D721Med (cell line): Measurements from ENCODE around the gene TRDMT1.

ENCODE experiments used
- DNase-seq: peaks from one replicate; pipeline ENCODE4 v3.0.0; 2011; ENCODE audit warnings: low spot score; ENCODE audit not compliant: insufficient read length
- FAIRE-seq: peaks from 2 replicates; lab custom pipeline; 2011; peaks lifted over from hg19 to GRCh38; lab: Jason Lieb, UNC
- TF ChIP-seq, protein P1 (sequence below): IDR thresholded peaks from 2 replicates; pipeline ENCODE4 v1.5.1; 2012; ENCODE audit warnings: mild to moderate bottlenecking, control low read depth; ENCODE audit not compliant: insufficient read depth; ENCODE audit errors: missing control alignments

TRDMT1 gene

DNA sequence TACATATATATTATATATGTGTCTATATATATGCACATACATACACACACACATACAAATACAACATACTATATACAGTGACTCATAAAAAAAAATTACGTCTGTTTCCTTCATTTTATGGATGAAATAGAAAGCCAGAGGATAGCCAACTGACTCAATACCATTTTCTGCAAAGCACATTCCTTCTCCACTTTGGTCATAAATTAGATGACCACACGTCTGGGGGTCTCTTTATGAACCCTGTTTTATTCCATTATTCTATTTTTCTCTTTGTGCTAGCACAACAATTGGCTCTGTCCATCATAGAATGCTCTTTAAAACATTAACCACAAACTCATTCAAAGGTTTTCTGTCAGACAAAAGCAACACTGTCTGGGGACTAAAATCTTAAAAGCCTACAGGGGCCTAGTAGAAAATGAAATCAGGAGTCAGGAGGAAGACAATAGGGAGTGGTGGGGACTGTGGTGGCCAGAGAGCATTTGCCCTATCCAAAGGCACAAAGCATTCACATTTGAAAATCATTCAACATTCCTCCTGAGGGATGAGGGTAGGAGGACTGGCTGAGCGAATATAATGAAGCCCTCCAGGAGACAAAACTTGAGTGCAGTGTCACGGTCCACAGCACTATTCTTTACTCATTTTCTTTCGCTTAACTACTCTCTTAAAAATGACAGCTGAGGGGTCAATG, 76.1 kb downstream of the TRDMT1 start:
- FAIRE-seq (no peak), DNase-seq (no peak)
- TF ChIP-seq, protein P1, sequence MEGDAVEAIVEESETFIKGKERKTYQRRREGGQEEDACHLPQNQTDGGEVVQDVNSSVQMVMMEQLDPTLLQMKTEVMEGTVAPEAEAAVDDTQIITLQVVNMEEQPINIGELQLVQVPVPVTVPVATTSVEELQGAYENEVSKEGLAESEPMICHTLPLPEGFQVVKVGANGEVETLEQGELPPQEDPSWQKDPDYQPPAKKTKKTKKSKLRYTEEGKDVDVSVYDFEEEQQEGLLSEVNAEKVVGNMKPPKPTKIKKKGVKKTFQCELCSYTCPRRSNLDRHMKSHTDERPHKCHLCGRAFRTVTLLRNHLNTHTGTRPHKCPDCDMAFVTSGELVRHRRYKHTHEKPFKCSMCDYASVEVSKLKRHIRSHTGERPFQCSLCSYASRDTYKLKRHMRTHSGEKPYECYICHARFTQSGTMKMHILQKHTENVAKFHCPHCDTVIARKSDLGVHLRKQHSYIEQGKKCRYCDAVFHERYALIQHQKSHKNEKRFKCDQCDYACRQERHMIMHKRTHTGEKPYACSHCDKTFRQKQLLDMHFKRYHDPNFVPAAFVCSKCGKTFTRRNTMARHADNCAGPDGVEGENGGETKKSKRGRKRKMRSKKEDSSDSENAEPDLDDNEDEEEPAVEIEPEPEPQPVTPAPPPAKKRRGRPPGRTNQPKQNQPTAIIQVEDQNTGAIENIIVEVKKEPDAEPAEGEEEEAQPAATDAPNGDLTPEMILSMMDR = no peak

GRCh38 chr10:17123961-17124360, 77.5 kb downstream of the TRDMT1 start:
- no peak for DNase-seq
- TF ChIP-seq, protein P1 = no peak
- FAIRE-seq = no peak

DNA sequence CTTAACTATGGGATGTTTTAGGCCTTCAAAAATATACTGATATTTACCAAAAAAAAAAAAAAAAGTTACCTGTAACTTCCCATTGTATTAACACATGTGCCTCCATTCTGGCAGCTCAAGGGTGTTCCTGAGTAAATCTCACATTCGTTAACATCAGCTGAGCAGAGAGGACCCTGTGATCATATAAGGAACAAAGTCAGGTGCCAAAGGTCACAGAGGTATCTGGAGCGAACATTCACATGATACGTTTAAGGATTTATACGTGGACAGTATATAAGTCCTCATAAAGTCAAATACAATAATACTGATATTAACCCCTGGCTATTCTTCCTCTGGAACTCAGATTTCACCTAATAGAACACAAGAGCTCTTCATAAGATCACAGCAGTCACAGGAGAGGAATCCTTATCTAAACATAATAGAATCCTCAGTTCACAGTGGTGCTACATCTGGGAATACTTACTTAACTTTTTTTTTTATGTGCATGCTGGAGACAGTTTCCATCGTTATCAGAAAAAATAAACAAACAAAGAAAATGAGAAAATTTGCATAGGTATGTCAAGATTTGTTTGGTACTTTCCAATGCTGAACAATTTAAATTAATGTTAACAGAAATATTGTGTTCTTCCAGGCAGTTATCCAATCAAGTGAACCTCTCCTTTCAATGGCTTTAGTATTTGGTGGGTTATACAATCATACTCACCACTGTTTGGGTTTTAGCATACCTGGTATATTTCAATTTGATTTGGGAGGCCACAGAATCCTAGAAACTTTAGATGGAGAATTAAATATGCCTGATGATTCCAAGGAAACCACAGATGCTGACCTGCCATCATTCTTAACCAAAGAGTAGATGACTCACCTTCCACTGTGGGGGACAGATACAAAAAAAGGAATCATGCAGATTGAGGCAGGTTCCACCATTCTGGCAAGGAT, 78.5 kb downstream of the TRDMT1 start:
- TF ChIP-seq, protein P1 = no peak
- DNase-seq (no peak), FAIRE-seq (no peak)

- FAIRE-seq (no peak), DNase-seq (no peak)
- TF ChIP-seq, protein P1 = no peak
These were observed 79.4 kb downstream of the TRDMT1 start for GRCh38 chr10:17122052-17122451.

DNA sequence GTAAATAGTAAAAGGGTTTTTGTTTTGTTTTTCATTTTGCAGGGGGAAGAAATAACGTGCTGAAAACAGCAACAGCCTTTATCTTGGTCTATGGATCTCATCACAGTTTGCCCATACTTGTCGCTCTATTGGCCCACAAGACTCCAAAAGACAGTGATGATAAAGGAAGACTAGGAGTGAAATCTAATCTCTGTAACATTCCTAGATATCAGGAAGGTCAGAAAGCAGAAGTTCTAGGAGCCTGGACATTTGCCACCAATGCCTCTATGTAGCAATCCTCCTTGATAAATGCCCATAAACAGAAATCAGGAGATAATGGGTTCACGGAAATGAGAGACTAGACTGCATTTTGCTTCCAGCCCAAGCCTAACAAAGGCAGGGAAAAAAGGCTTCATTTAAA, 80.8 kb downstream of the TRDMT1 start:
- FAIRE-seq = no peak
- TF ChIP-seq, protein P1 = no peak
- DNase-seq = no peak

- TF ChIP-seq, protein P1 = no peak
- DNase-seq (no peak), FAIRE-seq (no peak)
These were observed 81.6 kb downstream of the TRDMT1 start for GRCh38 chr10:17119845-17120244.
